Effector memory CD4-positive, alpha-beta T cell (primary cell): Measurements from ENCODE around the gene MSI2.

ENCODE experiments used
- DNase-seq, 3 donors: peaks; one replicate each; pipeline ENCODE4 v3.0.0-alpha.2; 2020
- H3K27ac ChIP-seq: 2 replicates; pipeline ENCODE4 v1.7.0; 2013; ENCODE audit warnings: mild to moderate bottlenecking, low read length, moderate library complexity; ENCODE audit not compliant: insufficient read depth, poor library complexity, severe bottlenecking
- H3K27me3 ChIP-seq: replicated peaks from 2 replicates; pipeline ENCODE4 v1.7.0; 2013; ENCODE audit warnings: mild to moderate bottlenecking, low read length; ENCODE audit not compliant: insufficient read depth, control insufficient read depth, poor library complexity, severe bottlenecking
- H3K36me3 ChIP-seq: 2 replicates; pipeline ENCODE4 v1.7.0; 2013; ENCODE audit warnings: mild to moderate bottlenecking, low read length, moderate library complexity; ENCODE audit not compliant: control insufficient read depth, insufficient read depth
- H3K4me1 ChIP-seq: 2 replicates; pipeline ENCODE4 v1.7.0; 2013; ENCODE audit warnings: low read length, mild to moderate bottlenecking; ENCODE audit not compliant: control insufficient read depth, insufficient read depth, poor library complexity, severe bottlenecking
- H3K4me3 ChIP-seq: 2 replicates; pipeline ENCODE4 v1.7.0; 2013; ENCODE audit warnings: low read length, low read depth, mild to moderate bottlenecking; ENCODE audit not compliant: insufficient read depth, poor library complexity, severe bottlenecking
- H3K9me3 ChIP-seq: 2 replicates; pipeline ENCODE4 v1.7.0; 2013; ENCODE audit warnings: mild to moderate bottlenecking, low read length, moderate library complexity; ENCODE audit not compliant: control insufficient read depth

The MSI2 gene

DNA sequence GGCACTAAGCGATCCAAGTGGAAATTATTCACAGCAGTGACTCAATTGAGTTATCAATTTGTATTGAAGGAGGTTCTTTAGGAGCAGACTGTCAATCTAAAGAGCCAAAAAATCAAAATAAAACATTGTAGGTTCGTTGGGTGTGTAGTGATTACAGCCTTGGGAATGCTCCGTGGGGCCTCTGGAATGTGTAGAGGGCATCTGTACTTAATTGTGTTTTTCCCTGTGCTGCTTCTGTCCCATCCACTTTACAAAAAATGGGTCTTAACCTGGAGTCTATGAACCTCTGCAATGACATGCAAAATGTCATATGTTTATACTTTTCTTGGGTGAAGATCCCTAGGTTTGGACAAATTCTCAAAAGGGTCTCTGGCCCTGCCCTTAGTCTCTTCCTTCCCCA is 273.7 kb downstream of the MSI2 start:
- H3K36me3 ChIP-seq, result no peaks in the 10 kb centered on the region
- no peaks in the 10 kb centered on the region for H3K9me3 ChIP-seq
- H3K4me1 ChIP-seq, result no peaks in the 10 kb centered on the region
- no peak overlapping the region for H3K4me3 ChIP-seq
- no peak overlapping the region for H3K27ac ChIP-seq
- no peak for DNase-seq
- no peaks in the 10 kb centered on the region for H3K27me3 ChIP-seq

DNA sequence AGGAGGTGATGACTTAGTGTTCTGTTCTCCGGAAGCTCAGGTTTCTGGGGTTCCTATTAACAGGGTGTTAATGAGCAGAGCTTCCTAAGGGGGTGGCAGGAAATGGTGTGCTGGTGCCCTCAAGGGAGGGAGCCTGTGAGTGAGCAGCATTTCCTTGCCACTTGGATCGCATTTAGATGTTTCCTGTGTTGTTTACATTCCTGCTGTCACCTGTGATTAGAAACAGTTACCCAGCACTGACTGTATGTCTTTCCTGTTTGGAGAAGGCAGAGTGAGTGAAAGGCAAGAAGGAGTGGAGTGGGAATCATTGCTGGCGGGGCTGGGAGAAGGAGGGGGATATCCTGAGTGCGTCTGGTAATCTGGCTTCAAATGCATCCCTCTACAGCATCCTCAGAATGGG is 274.2 kb downstream of the MSI2 start:
- Histone ChIP-seq H3K9me3 (no peaks in the 10 kb centered on the region), H3K4me3 (no peak overlapping the region), H3K27me3 (no peaks in the 10 kb centered on the region), H3K4me1 (no peaks in the 10 kb centered on the region), H3K27ac (no peak overlapping the region), H3K36me3 (no peaks in the 10 kb centered on the region)
- no peak for DNase-seq

DNA sequence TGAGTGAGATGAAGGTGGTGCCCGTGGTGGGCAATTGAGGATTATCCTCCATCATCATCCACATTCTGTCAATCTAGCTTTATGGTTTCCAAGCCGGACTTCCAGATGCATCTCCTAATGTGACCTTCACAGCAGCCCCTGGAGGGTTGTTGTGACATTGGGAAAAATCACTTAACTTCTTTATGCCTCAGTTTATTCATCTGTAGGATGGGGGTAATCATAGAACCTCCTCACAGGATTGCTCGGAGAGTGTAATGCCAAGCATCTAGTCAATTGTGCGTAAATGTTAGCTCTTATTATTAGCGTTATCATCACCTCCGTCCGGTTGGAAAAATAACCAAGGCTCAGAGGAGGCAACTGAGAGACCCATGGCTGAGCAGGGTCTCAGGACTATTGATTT is 274.8 kb downstream of the MSI2 start:
- Histone ChIP-seq H3K4me3 (no peak overlapping the region), H3K27me3 (no peaks in the 10 kb centered on the region), H3K4me1 (no peaks in the 10 kb centered on the region), H3K9me3 (no peaks in the 10 kb centered on the region), H3K27ac (no peak overlapping the region), H3K36me3 (no peaks in the 10 kb centered on the region)
- no peak for DNase-seq

DNA sequence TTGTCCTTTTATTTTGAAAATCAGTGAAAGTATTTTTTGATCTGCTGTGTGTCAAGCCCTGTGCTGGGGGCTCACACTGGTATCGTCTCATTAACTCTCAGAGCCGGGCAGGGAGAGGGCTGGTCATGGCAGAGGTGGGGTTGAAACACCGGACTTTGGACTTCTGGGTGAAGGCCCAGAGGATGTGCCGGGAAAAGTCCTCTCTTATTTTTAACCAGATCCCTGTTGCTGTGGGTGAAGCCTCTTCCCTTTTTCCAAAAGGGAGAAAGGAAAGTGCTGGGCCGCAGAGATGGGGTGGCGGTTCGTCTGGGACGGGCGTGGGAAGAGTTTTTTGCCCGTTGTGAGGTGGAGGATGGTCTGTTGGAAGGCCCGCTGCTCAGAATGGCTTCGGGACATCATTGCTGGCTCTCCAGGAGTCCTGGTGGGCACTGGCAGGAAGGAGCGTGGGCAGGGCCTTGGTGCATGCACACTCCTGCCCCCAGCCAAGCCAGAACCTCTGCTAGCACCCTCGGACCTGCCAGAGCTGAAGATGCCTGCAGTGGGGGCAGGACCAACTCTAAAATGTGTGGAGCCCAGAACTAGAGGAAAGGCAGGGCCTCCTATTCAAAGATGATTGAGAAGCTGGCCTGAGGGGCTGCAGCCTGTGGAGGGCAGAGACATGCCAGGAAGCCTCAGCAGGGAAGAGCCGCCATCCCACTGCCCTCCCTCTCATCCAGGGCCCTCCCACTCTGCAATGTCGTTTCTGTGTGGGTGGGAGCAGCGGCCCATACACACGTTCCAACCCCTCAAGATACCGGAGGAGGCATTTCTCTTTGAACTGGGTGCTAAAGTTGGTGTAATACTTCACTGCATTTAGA is 275.6 kb downstream of the MSI2 start:
- Histone ChIP-seq H3K4me1 (no peaks in the 10 kb centered on the region), H3K36me3 (no peaks in the 10 kb centered on the region), H3K4me3 (no peak overlapping the region), H3K9me3 (no peaks in the 10 kb centered on the region), H3K27ac (no peak overlapping the region), H3K27me3 (no peaks in the 10 kb centered on the region)
- no peak for DNase-seq

DNA sequence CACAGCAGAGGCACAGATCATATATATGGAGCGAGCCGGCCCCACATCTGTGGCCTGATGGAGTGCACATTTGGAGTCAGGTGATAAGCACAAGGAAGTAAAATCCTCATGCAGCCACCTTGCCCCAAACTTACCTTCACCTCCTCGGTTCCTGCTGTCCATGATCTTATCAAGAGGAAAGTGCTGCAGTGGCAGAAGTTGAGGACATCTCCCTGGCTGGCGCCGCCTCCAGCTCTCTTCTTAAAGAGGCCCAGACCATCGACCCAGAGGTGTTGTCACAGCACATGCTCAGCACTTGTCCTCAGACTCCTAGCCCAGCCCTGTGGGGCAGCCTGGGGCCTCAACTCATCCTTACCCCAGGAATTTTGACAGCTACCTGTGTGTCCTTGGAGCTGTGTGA is 276.2 kb downstream of the MSI2 start:
- DNase-seq, result no peak
- H3K9me3 ChIP-seq, result no peaks in the 10 kb centered on the region
- no peaks in the 10 kb centered on the region for H3K4me1 ChIP-seq
- H3K27ac ChIP-seq, result no peak overlapping the region
- H3K36me3 ChIP-seq, result no peaks in the 10 kb centered on the region
- H3K4me3 ChIP-seq, result no peak overlapping the region
- H3K27me3 ChIP-seq, result no peaks in the 10 kb centered on the region

DNA sequence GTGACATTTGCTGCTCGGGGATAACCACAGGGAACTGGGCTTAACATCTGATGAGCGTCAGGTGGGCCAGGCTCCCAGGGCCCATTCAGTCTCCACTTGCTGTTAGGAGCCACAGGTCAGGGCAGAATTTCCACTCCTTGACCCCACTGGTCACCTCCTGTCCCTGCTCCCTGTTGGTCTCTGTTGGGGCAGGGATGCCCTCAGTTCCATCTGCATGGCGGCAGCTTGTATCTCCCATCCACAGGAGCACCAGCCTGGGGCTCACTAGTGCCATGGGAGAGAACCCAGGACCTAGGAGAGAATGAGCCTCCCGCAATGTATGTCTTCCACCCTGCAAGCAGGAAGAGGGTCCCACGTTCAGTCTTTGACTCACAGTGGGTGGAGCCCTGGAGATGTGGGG is 276.6 kb downstream of the MSI2 start:
- H3K4me3 ChIP-seq, result no peak overlapping the region
- H3K27me3 ChIP-seq, result no peaks in the 10 kb centered on the region
- H3K4me1 ChIP-seq, result no peaks in the 10 kb centered on the region
- DNase-seq, result no peak
- no peak overlapping the region for H3K27ac ChIP-seq
- no peaks in the 10 kb centered on the region for H3K9me3 ChIP-seq
- no peaks in the 10 kb centered on the region for H3K36me3 ChIP-seq

DNA sequence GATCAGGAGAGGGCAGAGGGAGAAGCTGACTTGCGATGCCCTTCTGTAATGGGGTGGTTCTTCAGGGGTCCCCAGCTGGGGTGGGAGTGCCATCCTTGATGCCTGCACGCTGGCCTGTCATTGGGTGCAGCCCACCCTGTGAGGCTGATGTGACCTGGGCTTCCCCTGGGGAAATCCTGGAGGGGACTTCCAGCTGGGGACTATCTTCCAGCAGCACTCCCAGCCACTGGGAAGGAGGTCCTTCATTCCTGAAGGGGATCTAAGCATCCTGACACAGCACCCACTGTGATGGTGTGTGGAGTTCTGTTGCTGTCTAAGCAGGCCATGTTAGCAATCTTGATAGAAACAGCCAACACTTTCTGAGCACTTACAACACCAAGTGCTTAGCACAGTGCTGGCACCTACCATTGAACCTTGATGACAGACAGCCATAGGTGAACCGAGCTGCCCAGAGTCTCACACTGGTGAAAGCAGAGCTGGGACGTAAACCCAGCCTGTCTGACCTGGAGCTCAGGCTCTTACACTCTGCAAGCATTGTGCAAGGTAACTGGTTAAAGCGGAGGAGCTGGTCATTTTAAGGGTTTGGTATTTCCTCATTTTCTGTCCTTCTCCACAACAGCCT is 277.5 kb downstream of the MSI2 start:
- Histone ChIP-seq H3K4me3 (no peak overlapping the region), H3K27me3 (no peaks in the 10 kb centered on the region), H3K27ac (no peak overlapping the region), H3K9me3 (no peaks in the 10 kb centered on the region), H3K4me1 (no peaks in the 10 kb centered on the region), H3K36me3 (no peaks in the 10 kb centered on the region)
- no peak for DNase-seq

DNA sequence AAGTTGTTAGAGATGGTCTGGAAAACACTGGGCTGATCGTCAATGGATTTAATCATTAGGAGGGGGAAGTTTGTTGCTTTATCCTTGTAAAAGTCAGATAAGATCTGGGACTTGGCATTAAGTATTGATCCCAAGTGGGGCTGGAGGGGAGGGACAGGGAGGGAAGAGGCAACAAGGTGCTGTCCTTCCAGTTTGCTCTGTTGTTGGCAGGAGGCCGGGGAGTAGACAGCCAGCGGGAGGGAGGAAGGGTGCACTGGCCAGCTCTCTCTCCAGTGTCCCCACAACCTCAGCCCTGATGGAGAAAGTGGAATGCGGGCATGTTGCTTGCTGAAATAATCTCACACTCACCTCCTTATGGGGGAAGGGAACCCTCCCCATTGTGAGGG is 278.5 kb downstream of the MSI2 start:
- no peaks in the 10 kb centered on the region for H3K27me3 ChIP-seq
- DNase-seq, result no peak
- H3K9me3 ChIP-seq, result no peaks in the 10 kb centered on the region
- no peaks in the 10 kb centered on the region for H3K36me3 ChIP-seq
- H3K4me3 ChIP-seq, result no peak overlapping the region
- no peak overlapping the region for H3K27ac ChIP-seq
- H3K4me1 ChIP-seq, result no peaks in the 10 kb centered on the region

DNA sequence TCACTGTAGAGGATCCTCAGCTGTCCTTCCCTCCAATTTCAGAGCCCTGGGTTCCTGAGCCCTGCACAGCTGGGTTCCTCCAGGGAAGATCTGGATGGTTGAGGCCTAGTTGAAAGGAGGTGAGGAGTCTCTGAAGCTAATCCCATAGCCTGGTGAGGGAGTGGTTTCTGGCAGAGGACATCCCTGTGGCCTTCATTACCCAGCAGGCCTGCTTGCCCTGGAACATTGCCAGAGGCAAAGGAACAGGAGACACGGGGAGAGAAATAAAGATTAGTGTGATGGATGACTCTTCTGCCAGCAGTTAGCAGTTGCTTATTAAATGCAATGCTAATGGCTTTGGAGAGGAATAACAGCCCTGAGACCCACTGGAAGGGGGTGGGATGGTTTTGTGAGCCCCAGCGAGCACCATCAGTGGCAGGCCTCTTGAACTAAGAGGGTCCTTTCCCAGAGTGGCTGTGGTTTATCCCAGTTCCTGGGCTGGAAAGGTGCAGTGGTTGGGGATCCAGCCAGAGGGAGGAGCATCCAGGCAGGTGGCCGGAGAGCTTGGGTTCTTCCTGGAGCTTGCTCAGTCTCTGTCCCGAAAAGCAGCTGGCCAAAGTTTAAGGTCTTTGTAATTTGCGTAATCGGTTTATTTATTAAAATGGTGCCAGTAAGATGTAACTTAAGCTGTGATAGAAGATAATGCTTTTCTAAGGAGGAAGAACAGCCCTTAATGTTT is 279.1 kb downstream of the MSI2 start:
- no peaks in the 10 kb centered on the region for H3K9me3 ChIP-seq
- no peak overlapping the region for H3K27ac ChIP-seq
- DNase-seq, result no peak
- no peak overlapping the region for H3K4me3 ChIP-seq
- no peaks in the 10 kb centered on the region for H3K36me3 ChIP-seq
- H3K4me1 ChIP-seq, result no peaks in the 10 kb centered on the region
- H3K27me3 ChIP-seq, result no peaks in the 10 kb centered on the region

DNA sequence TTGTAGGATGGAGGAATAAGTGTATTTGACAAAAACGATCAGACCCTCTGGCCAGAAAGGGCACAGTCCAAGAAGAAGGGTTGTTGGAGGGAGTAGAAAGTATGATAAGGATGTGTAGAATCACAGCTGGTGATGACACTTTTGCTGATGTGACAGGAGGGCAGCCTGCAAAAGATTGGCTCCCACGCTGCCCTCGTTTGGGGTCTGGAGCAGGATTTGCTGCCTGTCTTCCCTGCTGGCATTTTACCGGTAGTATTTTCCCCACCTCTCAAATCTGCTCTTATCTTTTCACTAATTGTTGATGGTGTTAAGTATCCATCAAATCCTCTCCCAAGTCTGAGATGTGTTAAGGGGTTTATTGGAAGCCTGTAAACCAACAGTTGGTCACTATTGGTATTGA is 280.0 kb downstream of the MSI2 start:
- no peak overlapping the region for H3K4me3 ChIP-seq
- H3K27ac ChIP-seq, result no peak overlapping the region
- no peaks in the 10 kb centered on the region for H3K9me3 ChIP-seq
- H3K36me3 ChIP-seq, result no peaks in the 10 kb centered on the region
- no peaks in the 10 kb centered on the region for H3K27me3 ChIP-seq
- no peaks in the 10 kb centered on the region for H3K4me1 ChIP-seq
- DNase-seq, result no peak
